Gastroesophageal sphincter (tissue), 4 donors: Measurements from ENCODE around the gene DTX4. TPM values are rescaled to one million over a fixed set of nuclear protein-coding genes. Genes with fewer than 3 reads are reported as not detected.

Source experiments
- ATAC-seq: fragments of 150-250 bp; one replicate; pipeline ENCODE4 v1.9.1; 2016; ENCODE audit warnings: mild to moderate bottlenecking, moderate library complexity
- H3K27ac ChIP-seq, 4 donors: fragments of 200-600 bp; sonication (generic) in 3 of 4; 1 replicate in 3 of 4; 2 replicates in 1 of 4; pipeline ENCODE4 v1.5.1; 2016 to 2019
- H3K27me3 ChIP-seq: fragments of 200-600 bp; sonication (generic); one replicate; pipeline ENCODE4 v1.5.1; 2019
- H3K36me3 ChIP-seq, 2 donors: fragments of 200-600 bp; sonication (generic); one replicate each; pipeline ENCODE4 v1.5.1; 2019; ENCODE audit warnings: control low read depth in 1 of 2
- H3K4me1 ChIP-seq, 3 donors: fragments of 200-600 bp; sonication (generic); 1 replicate in 2 of 3; 2 replicates in 1 of 3; pipeline ENCODE4 v1.5.1; 2016 to 2019; ENCODE audit warnings: control low read depth in 2 of 3
- H3K4me3 ChIP-seq, 2 donors: fragments of 200-600 bp; sonication (generic); one replicate each; pipeline ENCODE4 v1.5.1; 2019; ENCODE audit warnings: mild to moderate bottlenecking in 1 of 2, moderate library complexity in 1 of 2
- H3K9me3 ChIP-seq, 3 donors: fragments of 200-600 bp; sonication (generic); one replicate each; pipeline ENCODE4 v1.5.1; 2017 to 2019; ENCODE audit warnings: control low read depth in 2 of 3
- EP300 ChIP-seq: sonication (generic); formaldehyde crosslinking; IDR thresholded peaks from one replicate; pipeline ENCODE4 v1.6.1; 2017; ENCODE audit warnings: antibody characterized with exemption, mild to moderate bottlenecking
- POLR2A ChIP-seq, 2 donors: fragments of 450-650 bp; IDR thresholded peaks; one replicate each; pipeline ENCODE4 v1.6.1; 2017; ENCODE audit warnings: antibody characterized with exemption in 2 of 2, mild to moderate bottlenecking in 2 of 2, moderate library complexity in 1 of 2
- POLR2AphosphoS5 ChIP-seq: sonication (generic); formaldehyde crosslinking; IDR thresholded peaks from one replicate; pipeline ENCODE4 v1.6.1; 2017; ENCODE audit warnings: antibody characterized with exemption
- WGBS, 2 donors: methylation state at CpG; one replicate each; pipeline ENCODE4 v1.1.5; 2018; ENCODE audit warnings: low coverage in 1 of 2; 5-methylcytosine and 5-hydroxymethylcytosine counted together
- small RNA-seq, 4 donors: library from RNA; depleted of rRNA; stranded (forward); fragments of <200 nt; gene quantifications; one replicate each; pipeline ENCODE3, GENCODE V24; 2016
- total RNA-seq, 4 donors: library from RNA; depleted of rRNA; stranded (reverse); fragments of >200 nt; gene quantifications; one replicate each; pipeline ENCODE4 v1.1.0, GENCODE V29; 2016
- TF ChIP-seq, protein P1 (sequence below), 4 experiments: fragments of 200-600 bp in 2 of 4; fragments of 450-650 bp in 2 of 4; sonication (generic) in 1 of 4; IDR thresholded peaks; one replicate each; pipeline ENCODE4 v1.5.1; 2017 to 2019; ENCODE audit warnings: antibody characterized with exemption in 4 of 4, mild to moderate bottlenecking in 2 of 4, moderate library complexity in 2 of 4

Gene DTX4
- total RNA-seq, 4 donors from 2014 or later: 2.0 to 6.8 (median 6.2) TPM

DNA sequence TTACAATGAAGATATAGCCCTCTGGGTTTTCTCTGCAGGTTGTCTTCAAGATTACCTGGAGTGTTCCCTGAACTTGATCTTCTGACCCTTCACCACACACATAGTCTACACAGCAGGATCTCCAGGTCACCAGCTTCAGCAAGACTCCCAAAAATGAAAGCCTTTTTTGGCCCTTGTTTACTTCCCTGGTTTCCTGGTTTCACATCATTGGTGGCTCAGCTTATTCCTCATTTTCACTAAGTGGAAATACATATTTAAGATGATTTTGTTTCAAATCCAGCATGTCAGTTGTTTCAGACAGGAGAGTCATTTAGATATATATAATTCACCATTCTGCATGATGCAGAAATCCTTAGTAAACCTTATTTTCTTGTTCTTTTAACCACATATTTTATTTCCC, 82.4 kb downstream of the DTX4 start:
- Histone ChIP-seq H3K36me3 (no peaks in the 10 kb centered on the region), H3K27me3 (no peaks in the 10 kb centered on the region), H3K9me3 (no peaks in the 10 kb centered on the region), H3K4me1 (no peaks in the 10 kb centered on the region), H3K27ac (no peak overlapping the region), H3K4me3 (no peak overlapping the region)
- no peak for ATAC-seq
- TF ChIP-seq POLR2A (IDR thresholded peaks at IDR 0.05) (no peak), EP300 (no peak), POLR2AphosphoS5 (no peak)
- TF ChIP-seq, protein P1, sequence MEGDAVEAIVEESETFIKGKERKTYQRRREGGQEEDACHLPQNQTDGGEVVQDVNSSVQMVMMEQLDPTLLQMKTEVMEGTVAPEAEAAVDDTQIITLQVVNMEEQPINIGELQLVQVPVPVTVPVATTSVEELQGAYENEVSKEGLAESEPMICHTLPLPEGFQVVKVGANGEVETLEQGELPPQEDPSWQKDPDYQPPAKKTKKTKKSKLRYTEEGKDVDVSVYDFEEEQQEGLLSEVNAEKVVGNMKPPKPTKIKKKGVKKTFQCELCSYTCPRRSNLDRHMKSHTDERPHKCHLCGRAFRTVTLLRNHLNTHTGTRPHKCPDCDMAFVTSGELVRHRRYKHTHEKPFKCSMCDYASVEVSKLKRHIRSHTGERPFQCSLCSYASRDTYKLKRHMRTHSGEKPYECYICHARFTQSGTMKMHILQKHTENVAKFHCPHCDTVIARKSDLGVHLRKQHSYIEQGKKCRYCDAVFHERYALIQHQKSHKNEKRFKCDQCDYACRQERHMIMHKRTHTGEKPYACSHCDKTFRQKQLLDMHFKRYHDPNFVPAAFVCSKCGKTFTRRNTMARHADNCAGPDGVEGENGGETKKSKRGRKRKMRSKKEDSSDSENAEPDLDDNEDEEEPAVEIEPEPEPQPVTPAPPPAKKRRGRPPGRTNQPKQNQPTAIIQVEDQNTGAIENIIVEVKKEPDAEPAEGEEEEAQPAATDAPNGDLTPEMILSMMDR (IDR thresholded peaks at IDR 0.05): no peak

DNA sequence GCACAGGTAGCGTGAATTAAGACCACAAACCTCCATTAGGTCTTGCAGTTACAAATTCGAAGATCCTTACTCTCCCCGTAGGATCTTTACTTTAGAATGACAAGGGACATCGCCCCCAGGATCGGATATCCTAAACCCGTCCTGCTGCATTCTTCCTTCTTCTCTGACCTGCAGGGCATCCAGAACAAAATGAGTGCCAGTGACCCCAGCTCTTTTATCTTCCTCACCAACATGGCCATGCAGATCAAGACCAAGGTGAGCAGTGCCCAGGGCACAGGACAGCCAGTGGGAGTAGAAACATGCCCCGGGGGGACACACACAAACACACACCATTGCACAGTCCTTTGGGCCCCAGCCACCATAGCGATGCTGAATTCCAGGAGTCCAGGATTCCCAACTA, 83.3 kb downstream of the DTX4 start:
- TF ChIP-seq POLR2A (IDR thresholded peaks at IDR 0.05): no peak
- TF ChIP-seq, protein P1 (IDR thresholded peaks at IDR 0.05): no peak
- TF ChIP-seq POLR2AphosphoS5: no peak
- no peak for TF ChIP-seq EP300
- WGBS, 2 donors: 40 to 67% methylated on average over 5 to 7 of the region's 8 CpGs

More for the DNA sequence above, 83.3 kb downstream of the DTX4 start:
- Histone ChIP-seq H3K27me3 (no peaks in the 10 kb centered on the region), H3K4me3 (no peak overlapping the region), H3K36me3 (no peaks in the 10 kb centered on the region), H3K4me1 (no peaks in the 10 kb centered on the region), H3K9me3 (no peaks in the 10 kb centered on the region), H3K27ac (no peak overlapping the region)
- ATAC-seq: no peak

Small RNAs within 50 kb of the gene (small RNA-seq; reads per million reads assigned to genes)
- gene RN7SL42P: 0 reads per million in 4 donors

Other genes starting within 250 kb of the DTX4 start
- 1 to 10 TPM in 1 of 4 donors, not detected in 3; 3.9 TPM for gene GLYATL1, start 232.6 kb upstream of the DTX4 start, total RNA-seq
- not detected for gene GLYATL1B, start 85.8 kb upstream of the DTX4 start, total RNA-seq
- gene FAM111B, start 64.9 kb upstream of the DTX4 start, total RNA-seq: 1 to 10 TPM in 1 of 4 donors, under 1 TPM in 1, not detected in 2; 0.13 to 1.4 TPM
- gene FAM111A, start 29.3 kb upstream of the DTX4 start, total RNA-seq: 10 to 100 TPM; 12.8 to 49.2 (median 22.7) TPM
- gene MPEG1, start 40.8 kb downstream of the DTX4 start, total RNA-seq: 10 to 100 TPM in 2 of 4 donors, 1 to 10 TPM in 2; 3.6 to 35.5 (median 11.4) TPM
- not detected for gene OR5AN1, start 186.8 kb downstream of the DTX4 start, total RNA-seq